GM23248 (cell line): Measurements from ENCODE around the gene DNAJC7. TPM values are rescaled to one million over a fixed set of nuclear protein-coding genes. Genes with fewer than 3 reads are reported as not detected.

Experiments used
- DNase-seq: peaks from one replicate; pipeline ENCODE4 v3.0.0-alpha.2; 2015
- H2AFZ ChIP-seq: fragments of 200-600 bp; sonication (generic); 2 replicates; pipeline ENCODE4 v1.6.1; 2016; ENCODE audit warnings: antibody characterized with exemption
- H3F3A ChIP-seq: fragments of 200-600 bp; sonication (generic); 2 replicates; pipeline ENCODE4 v1.6.1; 2016; ENCODE audit warnings: mild to moderate bottlenecking, antibody characterized with exemption, mixed run types; ENCODE audit not compliant: insufficient read depth
- H3K27ac ChIP-seq: fragments of 200-600 bp; sonication (generic); 2 replicates; pipeline ENCODE4 v1.5.1; 2016; ENCODE audit warnings: mild to moderate bottlenecking
- H3K27me3 ChIP-seq: fragments of 200-600 bp; sonication (generic); replicated peaks from 2 replicates; pipeline ENCODE4 v1.6.1; 2016; ENCODE audit warnings: mild to moderate bottlenecking; ENCODE audit not compliant: insufficient read depth
- H3K36me3 ChIP-seq: fragments of 200-600 bp; sonication (generic); 2 replicates; pipeline ENCODE4 v1.6.1; 2016; ENCODE audit warnings: low read depth, mild to moderate bottlenecking
- H3K4me1 ChIP-seq: fragments of 200-600 bp; sonication (generic); 2 replicates; pipeline ENCODE4 v1.6.1; 2016; ENCODE audit warnings: mild to moderate bottlenecking; ENCODE audit not compliant: insufficient read depth
- H3K4me2 ChIP-seq: fragments of 200-600 bp; sonication (generic); one replicate; pipeline ENCODE4 v1.6.1; 2016; ENCODE audit warnings: mild to moderate bottlenecking; ENCODE audit not compliant: unreplicated experiment
- H3K4me3 ChIP-seq: fragments of 200-600 bp; sonication (generic); 2 replicates; pipeline ENCODE4 v1.5.1; 2016; ENCODE audit warnings: mild to moderate bottlenecking
- H3K79me2 ChIP-seq: fragments of 200-600 bp; sonication (generic); 2 replicates; pipeline ENCODE4 v1.6.1; 2016; ENCODE audit warnings: mild to moderate bottlenecking; ENCODE audit not compliant: insufficient read depth
- H3K9ac ChIP-seq: fragments of 200-600 bp; sonication (generic); 2 replicates; pipeline ENCODE4 v1.6.1; 2016; ENCODE audit warnings: mild to moderate bottlenecking
- H3K9me2 ChIP-seq: fragments of 200-600 bp; sonication (generic); 2 replicates; pipeline ENCODE4 v1.6.1; 2016; ENCODE audit warnings: mixed run types, mild to moderate bottlenecking, moderate library complexity; ENCODE audit not compliant: insufficient read depth
- H3K9me3 ChIP-seq: fragments of 200-600 bp; sonication (generic); one replicate; pipeline ENCODE4 v1.6.1; 2017; ENCODE audit warnings: low read depth
- H4K20me1 ChIP-seq: fragments of 200-600 bp; sonication (generic); 2 replicates; pipeline ENCODE4 v1.6.0; 2016; ENCODE audit not compliant: insufficient read depth
- EZH2 ChIP-seq: fragments of 200-600 bp; sonication (generic); IDR thresholded peaks from 2 replicates; pipeline ENCODE4 v1.6.1; 2018; ENCODE audit warnings: antibody characterized with exemption, mild to moderate bottlenecking; ENCODE audit not compliant: insufficient read depth, poor library complexity, severe bottlenecking
- EZH2phosphoT487 ChIP-seq: fragments of 200-600 bp; sonication (generic); IDR thresholded peaks from 2 replicates; pipeline ENCODE4 v1.6.1; 2018; ENCODE audit warnings: antibody characterized with exemption, moderate library complexity, mild to moderate bottlenecking, low read depth; ENCODE audit not compliant: insufficient read depth
- WGBS, 2 experiments: methylation state at CpG; one replicate each; pipeline ENCODE4 v1.1.6; 2015 to 2017; ENCODE audit warnings: low lambda C conversion rate in 2 of 2, low coverage in 1 of 2; ENCODE audit errors: missing lambda C conversion rate in 2 of 2; 5-methylcytosine and 5-hydroxymethylcytosine counted together
- in situ Hi-C: fragments of 300-500 bp; cut with MboI; formaldehyde crosslinking; loops from 2 replicates; pipeline ENCODE4 v1.15.0; 2020
- polyA plus RNA-seq: library from polyadenylated mRNA; unstranded; fragments of >200 nt; fragmentation: Nextera tagmentation; extraction: Ambion mirVana; gene quantifications from 2 replicates; pipeline ENCODE4 v1.2.1, GENCODE V29; 2016
- total RNA-seq: library from RNA; depleted of rRNA; stranded (reverse); fragments of >200 nt; shearing (Covaris generic); gene quantifications from 2 replicates; pipeline ENCODE4 v1.2.3, GENCODE V29; 2014; rRNA removed

DNAJC7 gene
- total RNA-seq (61.6 and 71.3 TPM in 2 replicates), polyA plus RNA-seq (69.3 and 73.5 TPM in 2 replicates)

DNA sequence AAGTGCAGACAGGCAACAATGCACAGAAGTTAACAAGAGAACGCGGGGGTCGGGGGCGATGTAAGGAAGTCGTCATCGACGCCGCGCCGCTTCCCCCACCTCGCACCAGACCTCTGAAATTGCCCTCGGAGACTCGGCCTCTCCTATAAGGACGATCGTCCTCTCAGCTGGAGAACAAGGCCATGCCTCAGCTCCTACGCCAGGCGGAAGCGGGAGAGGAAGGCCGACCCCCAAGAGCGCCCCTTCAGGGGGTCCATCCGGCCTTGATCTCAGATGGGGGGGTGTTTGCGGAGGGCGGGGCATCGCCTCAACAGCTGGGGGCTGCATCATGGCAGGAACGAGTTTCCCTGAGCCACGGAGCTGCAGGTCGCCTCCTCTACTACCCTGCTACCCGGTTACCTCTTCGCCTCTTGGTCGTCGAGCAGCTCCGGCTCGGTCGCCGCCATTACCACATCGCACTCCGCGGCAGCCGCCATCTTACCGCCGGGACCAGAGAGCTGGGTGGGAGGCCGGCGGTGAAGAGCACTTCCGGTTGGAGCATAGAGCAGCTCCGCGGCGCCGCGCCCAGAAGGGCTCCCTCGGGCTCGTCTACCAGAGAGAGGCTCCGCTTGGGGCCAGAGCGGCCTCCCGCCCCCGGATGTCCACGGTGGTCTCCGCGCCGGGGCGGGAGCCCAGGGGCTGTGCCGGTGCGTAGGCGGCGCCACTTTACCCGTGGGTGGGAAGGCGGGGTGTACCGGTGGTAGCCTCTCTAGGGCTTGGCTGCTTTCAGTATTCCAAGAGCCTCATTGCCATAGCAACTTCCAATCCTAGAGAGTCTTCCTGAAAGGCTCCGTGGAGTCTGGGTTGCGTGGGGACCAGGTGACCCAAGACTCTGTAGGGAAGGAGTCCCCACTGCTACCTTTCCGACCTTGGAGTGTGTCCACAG is at the start of gene DNAJC7:
TSS of gene DNAJC7 (minus strand) at position 499 of the 925 bp plus-strand sequence. CDS start at position 476, 23 bp downstream.
- H3K79me2 ChIP-seq, result peaks cover 80% of the 10 kb centered on the region

DNA sequence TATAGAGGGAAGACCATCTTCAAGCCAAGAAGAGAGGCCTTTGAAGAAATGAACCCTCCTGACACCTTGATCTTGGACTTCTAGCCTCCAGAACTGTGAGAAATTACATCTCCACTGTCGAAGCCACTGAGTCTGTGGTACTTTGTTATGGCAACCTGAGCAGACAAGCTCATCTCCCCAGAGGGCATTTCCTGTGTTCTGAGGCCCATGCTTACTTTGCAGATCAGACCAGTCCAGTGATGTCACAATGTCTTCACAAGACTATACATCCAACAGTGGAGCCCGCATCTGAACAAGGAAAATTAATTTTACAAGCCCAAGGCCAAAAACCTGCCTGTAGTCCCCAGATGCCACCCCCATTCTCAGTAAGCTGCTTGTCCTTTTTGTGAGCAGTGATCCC is 48.0 kb upstream of the DNAJC7 start:
- Histone ChIP-seq H3K4me2 (no peak overlapping the region), H3K27ac (no peak overlapping the region), H3K79me2 (no peaks in the 10 kb centered on the region), H3K4me1 (no peaks in the 10 kb centered on the region), H2AFZ (no peak overlapping the region), H3F3A (no peaks in the 10 kb centered on the region), H3K27me3 (no peaks in the 10 kb centered on the region), H3K9me3 (no peaks in the 10 kb centered on the region), H3K9ac (no peak overlapping the region), H4K20me1 (no peaks in the 10 kb centered on the region), H3K36me3 (no peaks in the 10 kb centered on the region), H3K9me2 (no peaks in the 10 kb centered on the region), H3K4me3 (no peak overlapping the region)
- in situ Hi-C loops, result no loop called here
- no peak for DNase-seq
- TF ChIP-seq EZH2 (no peak), EZH2phosphoT487 (no peak)
- WGBS, 2 experiments, result 79 to 92% methylated on average over 2 of the region's 2 CpGs

More for the DNA sequence above, at the start of gene DNAJC7:
- H3K9ac ChIP-seq, result peak within 1 kb of the TSS; percentile 98
- peak within 1 kb of the TSS; percentile 95 for H3K4me3 ChIP-seq
- H3K4me1 ChIP-seq, result peaks cover 31% of the 10 kb centered on the region
- no peaks in the 10 kb centered on the region for H3K9me3 ChIP-seq
- peak within 1 kb of the TSS; percentile 90 for H3K4me2 ChIP-seq
- WGBS, 2 experiments, result 0 to 1% methylated on average over 54 to 68 of the region's 70 CpGs
- peak; percentile 97 for DNase-seq
- H2AFZ ChIP-seq, result peak within 1 kb of the TSS; percentile 77
- TF ChIP-seq EZH2, result no peak
- TF ChIP-seq EZH2phosphoT487, result no peak
- peak within 1 kb of the TSS; percentile 84 for H3K27ac ChIP-seq
- no peaks in the 10 kb centered on the region for H4K20me1 ChIP-seq
- H3K9me2 ChIP-seq, result no peaks in the 10 kb centered on the region
- no peaks in the 10 kb centered on the region for H3K36me3 ChIP-seq
- in situ Hi-C loops, result no loop called here
- no peaks in the 10 kb centered on the region for H3K27me3 ChIP-seq
- H3F3A ChIP-seq, result peaks cover 6% of the 10 kb centered on the region; the same call in 1 of the 2 replicates

DNA sequence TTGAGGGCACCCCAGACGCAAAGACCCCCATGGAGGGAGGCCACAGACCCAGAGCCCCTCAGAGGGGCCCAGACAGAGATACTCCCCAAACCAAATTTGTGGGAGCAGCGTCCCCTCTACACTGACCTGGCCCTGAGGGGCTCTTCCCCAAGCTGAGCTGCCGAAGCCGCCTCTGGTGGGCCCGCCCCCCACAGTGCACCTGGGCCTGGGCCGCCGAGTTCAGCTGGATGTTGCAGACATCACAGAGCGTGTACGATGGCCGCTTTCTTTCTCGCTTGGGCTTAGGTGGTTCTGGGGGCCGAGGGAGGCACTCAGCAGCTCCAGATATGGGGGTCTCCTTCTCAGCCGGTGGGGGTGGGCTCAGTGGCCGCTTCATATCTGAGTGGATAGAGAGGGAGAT is 45.4 kb upstream of the DNAJC7 start:
- no peak for DNase-seq
- in situ Hi-C loops, result no loop called here
- TF ChIP-seq EZH2phosphoT487 (no peak), EZH2 (no peak)
- no peak overlapping the region for H3K27ac ChIP-seq
- no peaks in the 10 kb centered on the region for H3F3A ChIP-seq
- H3K27me3 ChIP-seq, result no peaks in the 10 kb centered on the region
- no peak overlapping the region for H3K9ac ChIP-seq
- H2AFZ ChIP-seq, result no peak overlapping the region
- H3K79me2 ChIP-seq, result no peaks in the 10 kb centered on the region
- no peaks in the 10 kb centered on the region for H3K36me3 ChIP-seq
- no peaks in the 10 kb centered on the region for H3K9me3 ChIP-seq
- no peak overlapping the region for H3K4me2 ChIP-seq
- H4K20me1 ChIP-seq, result no peaks in the 10 kb centered on the region
- no peaks in the 10 kb centered on the region for H3K9me2 ChIP-seq
- WGBS, 2 experiments, result 64 to 72% methylated on average over 14 of the region's 14 CpGs
- no peak overlapping the region for H3K4me3 ChIP-seq
- H3K4me1 ChIP-seq, result no peaks in the 10 kb centered on the region

- Histone ChIP-seq H4K20me1 (no peaks in the 10 kb centered on the region), H3F3A (no peaks in the 10 kb centered on the region), H3K4me1 (no peaks in the 10 kb centered on the region), H3K27me3 (no peaks in the 10 kb centered on the region), H3K9ac (no peak overlapping the region), H2AFZ (no peak overlapping the region), H3K9me2 (no peaks in the 10 kb centered on the region), H3K36me3 (no peaks in the 10 kb centered on the region), H3K9me3 (no peaks in the 10 kb centered on the region), H3K4me3 (no peak overlapping the region), H3K79me2 (no peaks in the 10 kb centered on the region), H3K4me2 (no peak overlapping the region), H3K27ac (no peak overlapping the region)
- 44 to 47% methylated on average over 5 of the region's 5 CpGs for WGBS, 2 experiments
- no peak for TF ChIP-seq EZH2phosphoT487
- no peak for TF ChIP-seq EZH2
- in situ Hi-C loops, result no loop called here
- DNase-seq, result no peak
Measured at GRCh38 chr17:42061646-42062487, 44.6 kb upstream of the DNAJC7 start.
